GM12878 (cell line): ENCODE results near the gene TIMM22. TPM values are rescaled to one million over a fixed set of nuclear protein-coding genes. Genes with fewer than 3 reads are reported as not detected.

Source experiments
- ATAC-seq: fragments of 200-7000 bp; cut with Tn5 transposase; 3 replicates; pipeline ENCODE4 v1.9.1; 2020; ENCODE audit warnings: mild to moderate bottlenecking, moderate library complexity
- BruUV-seq: library from RNA; stranded (reverse); fragments of 400-500 nt; replicated peaks from 2 replicates; lab custom pipeline; 2021; lab: Mats Ljungman, UMichigan
- CTCF ChIA-PET: fragments of 300-600 bp; sonication (Branson Sonifier 250); formaldehyde crosslinking; extraction: SDS; loops from one replicate; lab custom pipeline; 2021; ENCODE audit warnings: inconsistent platforms; lab: Yijun Ruan, JAX
- POLR2A ChIA-PET: fragments of 350-600 bp; formaldehyde crosslinking; extraction: SDS; loops from one replicate; lab custom pipeline; 2021; ENCODE audit warnings: inconsistent platforms; lab: Charles Lee
- RAD21 ChIA-PET: fragments of 300-600 bp; sonication (Branson Sonifier 250); formaldehyde crosslinking; loops from one replicate; lab custom pipeline; 2023; ENCODE audit warnings: antibody characterized with exemption; ENCODE audit not compliant: unreplicated experiment; lab: Charles Lee
- SMC1A ChIA-PET: fragments of 300-600 bp; sonication (Branson Sonifier 250); formaldehyde crosslinking; loops from one replicate; lab custom pipeline; 2023; ENCODE audit not compliant: unreplicated experiment, uncharacterized antibody; lab: Charles Lee
- DNase-seq: peaks from one replicate; pipeline ENCODE4 v3.0.0-alpha.2; 2011; ENCODE audit warnings: low read depth, low spot score
- FAIRE-seq: peaks from 3 replicates; lab custom pipeline; 2011; peaks lifted over from hg19 to GRCh38; lab: Jason Lieb, UNC
- H2AFZ ChIP-seq: 2 replicates; pipeline ENCODE4 v1.6.0; 2011; ENCODE audit warnings: low read depth, low read length, control low read depth; ENCODE audit not compliant: control insufficient read depth
- H3K27ac ChIP-seq: 2 replicates; pipeline ENCODE4 v1.5.1; 2011; ENCODE audit warnings: control low read depth; ENCODE audit not compliant: control insufficient read depth, insufficient read depth
- H3K27me3 ChIP-seq, 2 experiments: replicated peaks in 1 of 2; 2 replicates each; pipeline versions ENCODE4 v1.6.0 to v1.6.1; 2011; ENCODE audit warnings: low read length in 1 of 2; ENCODE audit not compliant: control insufficient read depth in 2 of 2, insufficient read depth in 2 of 2
- H3K36me3 ChIP-seq, 2 experiments: 2 replicates each; pipeline ENCODE4 v1.5.1; 2011; ENCODE audit warnings: low read length in 1 of 2; ENCODE audit not compliant: control insufficient read depth in 2 of 2, insufficient read depth in 2 of 2
- H3K4me1 ChIP-seq: 2 replicates; pipeline ENCODE4 v1.6.1; 2011; ENCODE audit warnings: mild to moderate bottlenecking, low read length, moderate library complexity, mixed read lengths; ENCODE audit not compliant: control insufficient read depth, insufficient read depth
- H3K4me2 ChIP-seq: 2 replicates; pipeline ENCODE4 v1.6.0; 2011; ENCODE audit warnings: control low read depth; ENCODE audit not compliant: control insufficient read depth, insufficient read depth
- H3K4me3 ChIP-seq: fragments of 200-600 bp; sonication (generic); 2 replicates; pipeline ENCODE4 v1.5.1; 2016
- H3K79me2 ChIP-seq: 2 replicates; pipeline ENCODE4 v1.6.0; 2011; ENCODE audit warnings: low read length; ENCODE audit not compliant: control insufficient read depth, insufficient read depth
- H3K9ac ChIP-seq: 2 replicates; pipeline ENCODE4 v1.8.0; 2011; ENCODE audit warnings: low read length, control low read depth, mixed read lengths; ENCODE audit not compliant: control insufficient read depth, insufficient read depth
- H3K9me3 ChIP-seq: replicated peaks from 3 replicates; pipeline ENCODE4 v1.5.1; 2011; ENCODE audit warnings: mild to moderate bottlenecking, low read length; ENCODE audit not compliant: control insufficient read depth, insufficient read depth
- H4K20me1 ChIP-seq: 2 replicates; pipeline ENCODE4 v1.6.0; 2011; ENCODE audit not compliant: control insufficient read depth, insufficient read depth
- ESRRA ChIP-seq: IDR thresholded peaks from 2 replicates; pipeline ENCODE4 v1.6.1; 2012; ENCODE audit warnings: mild to moderate bottlenecking, low read length, improper control_type of control experiment
- FOS ChIP-seq: IDR thresholded peaks from 3 replicates; pipeline ENCODE4 v1.6.1; 2011; ENCODE audit warnings: borderline replicate concordance; ENCODE audit not compliant: insufficient read length; ENCODE audit errors: extremely low read depth
- FOXM1 ChIP-seq: IDR thresholded peaks from 2 replicates; pipeline ENCODE4 v1.6.1; 2012; ENCODE audit warnings: low read depth, mild to moderate bottlenecking, inconsistent platforms, low read length, moderate library complexity
- HDAC6 ChIP-seq: fragments of 200-600 bp; sonication (generic); IDR thresholded peaks from one replicate; pipeline ENCODE4 v1.8.0; 2017; ENCODE audit warnings: antibody characterized with exemption; ENCODE audit not compliant: unreplicated experiment
- KAT2A ChIP-seq: conservative IDR thresholded peaks from 2 replicates; pipeline ENCODE4 v1.6.1; 2011; ENCODE audit warnings: low read depth, low read length; ENCODE audit not compliant: control insufficient read depth
- MEF2A ChIP-seq: IDR thresholded peaks from 2 replicates; pipeline ENCODE4 v1.6.1; 2011; ENCODE audit warnings: low read depth, mild to moderate bottlenecking, low read length, moderate library complexity; ENCODE audit not compliant: insufficient read depth
- PAX8 ChIP-seq: fragments of 450-650 bp; IDR thresholded peaks from 2 replicates; pipeline ENCODE4 v1.6.1; 2017; ENCODE audit warnings: mild to moderate bottlenecking, moderate library complexity
- RAD21 ChIP-seq: IDR thresholded peaks from 2 replicates; pipeline ENCODE4 v1.6.1; 2011; ENCODE audit warnings: mild to moderate bottlenecking, low read depth, low read length, moderate library complexity; ENCODE audit not compliant: insufficient read depth
- RB1 ChIP-seq: fragments of 450-650 bp; formaldehyde crosslinking; IDR thresholded peaks from 2 replicates; pipeline ENCODE4 v1.6.1; 2017; ENCODE audit warnings: mild to moderate bottlenecking, borderline replicate concordance
- RUNX3 ChIP-seq: IDR thresholded peaks from 2 replicates; pipeline ENCODE4 v1.6.1; 2012; ENCODE audit warnings: low read length, inconsistent platforms
- SMAD1 ChIP-seq: fragments of 450-650 bp; IDR thresholded peaks from 2 replicates; pipeline ENCODE4 v1.6.1; 2018; ENCODE audit warnings: mild to moderate bottlenecking, low read depth; ENCODE audit not compliant: partially characterized antibody
- SMC3 ChIP-seq: IDR thresholded peaks from 2 replicates; pipeline ENCODE4 v1.6.1; 2011; ENCODE audit warnings: low read length, improper control_type of control experiment, borderline replicate concordance
- WGBS: methylation state at CpG from one replicate; pipeline ENCODE4 v1.1.6; 2016; ENCODE audit warnings: low lambda C conversion rate; ENCODE audit not compliant: insufficient replicate concordance, insufficient coverage; ENCODE audit errors: missing lambda C conversion rate; 5-methylcytosine and 5-hydroxymethylcytosine counted together
- in situ Hi-C: fragments of 300-500 bp; cut with MboI; formaldehyde crosslinking; loops from 9 replicates; pipeline ENCODE4 v1.14.3; 2018; ENCODE audit warnings: mixed read lengths
- intact Hi-C: fragments of 100-400 bp; cut with micrococcal nuclease; formaldehyde crosslinking; loops from one replicate; pipeline ENCODE4 v1.14.2; 2022; ENCODE audit not compliant: unreplicated experiment
- polyA plus RNA-seq, 11 experiments: library from polyadenylated mRNA; depleted of rRNA in 4 of 11; unstranded in 6 of 11; stranded (reverse) in 5 of 11; fragments of >200 nt; fragmentation: Nextera tagmentation in 4 of 11; fragmentation: Illumina TruSeq in 1 of 11; extraction: Ambion mirVana in 4 of 11; extraction: Trizol in 1 of 11; gene quantifications; 1 replicate in 1 of 11; 2 replicates in 10 of 11; pipeline versions ENCODE4 v1.2.1 to v1.2.3, GENCODE V29; 2011 to 2016; ENCODE audit warnings: inconsistent platforms in 2 of 11, missing spikeins in 2 of 11, low read depth in 1 of 11
- total RNA-seq, 4 experiments: library from RNA; depleted of rRNA in 3 of 4; stranded (reverse); fragments of >200 nt in 3 of 4; fragmentation: Illumina TruSeq in 1 of 4; extraction: Trizol in 1 of 4; gene quantifications; 2 replicates each; pipeline versions ENCODE4 v1.2.1 to v1.2.3, GENCODE V29; 2013 to 2021
- TF ChIP-seq, protein P1 (sequence below): fragments of 450-650 bp; IDR thresholded peaks from 2 replicates; pipeline ENCODE4 v1.6.1; 2018; ENCODE audit warnings: mild to moderate bottlenecking, low read depth, moderate library complexity; ENCODE audit not compliant: partially characterized antibody
- TF ChIP-seq, protein P2 (sequence below): fragments of 450-650 bp; IDR thresholded peaks from 2 replicates; pipeline ENCODE4 v1.6.1; 2017; ENCODE audit warnings: mild to moderate bottlenecking

TIMM22 gene
- total and polyA plus RNA-seq, 10 of the 15 experiments (the other 5 are each of a cell fraction or from before 2014, with no cell fraction given): 4.4 to 25.0 (median 10.6) TPM

DNA sequence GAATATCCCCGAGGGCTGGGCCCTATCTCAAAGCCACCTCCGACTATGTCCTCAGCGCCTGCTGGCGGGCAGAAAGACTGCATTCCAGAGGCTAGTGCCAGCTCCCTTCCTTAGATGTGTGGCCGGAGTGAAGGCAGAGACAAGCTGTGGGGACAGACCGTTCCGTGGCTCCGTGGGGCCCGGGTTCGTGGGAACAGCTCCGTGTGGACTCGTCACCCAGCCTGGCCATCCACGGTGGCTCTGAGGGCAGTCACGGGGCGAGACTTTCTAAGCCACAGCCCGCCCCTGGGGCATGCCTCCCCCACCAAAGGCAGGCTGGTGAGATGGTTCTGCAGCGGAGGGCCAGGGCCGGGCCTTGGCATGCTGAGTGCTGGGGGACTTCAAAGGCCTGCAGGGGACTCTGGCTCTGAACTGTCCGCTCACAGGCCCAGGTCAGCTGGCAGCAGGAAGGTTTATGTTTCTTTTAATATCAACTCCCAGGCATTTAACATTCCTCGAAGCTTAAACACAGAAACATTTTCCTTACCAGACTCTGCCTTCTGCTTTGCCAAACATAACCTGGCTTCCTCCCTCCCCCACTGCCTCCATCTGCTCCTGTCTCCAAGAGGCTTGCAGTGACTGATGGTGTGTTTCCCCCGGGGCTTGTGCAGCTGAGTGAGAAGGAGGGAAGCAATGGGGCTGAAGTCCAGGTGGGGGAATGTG lies 50.4 kb downstream of the TIMM22 start:
- ChIA-PET CTCF (no interaction called here), POLR2A (no interaction called here), RAD21 (no interaction called here), SMC1A (no interaction called here)
- no peak overlapping the region for H3K4me2 ChIP-seq
- 93% methylated on average over 21 of the region's 21 CpGs for WGBS
- no peaks in the 10 kb centered on the region for H3K79me2 ChIP-seq
- H3K4me1 ChIP-seq: no peaks in the 10 kb centered on the region
- H3K9ac ChIP-seq: no peak overlapping the region
- FAIRE-seq (no peak), ATAC-seq (no peak), DNase-seq (no peak)
- no peaks in the 10 kb centered on the region for H3K27me3 ChIP-seq
- in situ Hi-C loops: no loop called here
- H3K27ac ChIP-seq: no peak overlapping the region
- TF ChIP-seq PAX8 (no peak), FOXM1 (no peak), HDAC6 (no peak), ESRRA (no peak), RUNX3 (no peak), SMAD1 (no peak), MEF2A (no peak), FOS (no peak), KAT2A (no peak), RB1 (no peak), RAD21 (no peak), SMC3 (no peak)
- TF ChIP-seq, protein P1, sequence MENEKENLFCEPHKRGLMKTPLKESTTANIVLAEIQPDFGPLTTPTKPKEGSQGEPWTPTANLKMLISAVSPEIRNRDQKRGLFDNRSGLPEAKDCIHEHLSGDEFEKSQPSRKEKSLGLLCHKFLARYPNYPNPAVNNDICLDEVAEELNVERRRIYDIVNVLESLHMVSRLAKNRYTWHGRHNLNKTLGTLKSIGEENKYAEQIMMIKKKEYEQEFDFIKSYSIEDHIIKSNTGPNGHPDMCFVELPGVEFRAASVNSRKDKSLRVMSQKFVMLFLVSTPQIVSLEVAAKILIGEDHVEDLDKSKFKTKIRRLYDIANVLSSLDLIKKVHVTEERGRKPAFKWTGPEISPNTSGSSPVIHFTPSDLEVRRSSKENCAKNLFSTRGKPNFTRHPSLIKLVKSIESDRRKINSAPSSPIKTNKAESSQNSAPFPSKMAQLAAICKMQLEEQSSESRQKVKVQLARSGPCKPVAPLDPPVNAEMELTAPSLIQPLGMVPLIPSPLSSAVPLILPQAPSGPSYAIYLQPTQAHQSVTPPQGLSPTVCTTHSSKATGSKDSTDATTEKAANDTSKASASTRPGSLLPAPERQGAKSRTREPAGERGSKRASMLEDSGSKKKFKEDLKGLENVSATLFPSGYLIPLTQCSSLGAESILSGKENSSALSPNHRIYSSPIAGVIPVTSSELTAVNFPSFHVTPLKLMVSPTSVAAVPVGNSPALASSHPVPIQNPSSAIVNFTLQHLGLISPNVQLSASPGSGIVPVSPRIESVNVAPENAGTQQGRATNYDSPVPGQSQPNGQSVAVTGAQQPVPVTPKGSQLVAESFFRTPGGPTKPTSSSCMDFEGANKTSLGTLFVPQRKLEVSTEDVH: no peak
- TF ChIP-seq, protein P2, sequence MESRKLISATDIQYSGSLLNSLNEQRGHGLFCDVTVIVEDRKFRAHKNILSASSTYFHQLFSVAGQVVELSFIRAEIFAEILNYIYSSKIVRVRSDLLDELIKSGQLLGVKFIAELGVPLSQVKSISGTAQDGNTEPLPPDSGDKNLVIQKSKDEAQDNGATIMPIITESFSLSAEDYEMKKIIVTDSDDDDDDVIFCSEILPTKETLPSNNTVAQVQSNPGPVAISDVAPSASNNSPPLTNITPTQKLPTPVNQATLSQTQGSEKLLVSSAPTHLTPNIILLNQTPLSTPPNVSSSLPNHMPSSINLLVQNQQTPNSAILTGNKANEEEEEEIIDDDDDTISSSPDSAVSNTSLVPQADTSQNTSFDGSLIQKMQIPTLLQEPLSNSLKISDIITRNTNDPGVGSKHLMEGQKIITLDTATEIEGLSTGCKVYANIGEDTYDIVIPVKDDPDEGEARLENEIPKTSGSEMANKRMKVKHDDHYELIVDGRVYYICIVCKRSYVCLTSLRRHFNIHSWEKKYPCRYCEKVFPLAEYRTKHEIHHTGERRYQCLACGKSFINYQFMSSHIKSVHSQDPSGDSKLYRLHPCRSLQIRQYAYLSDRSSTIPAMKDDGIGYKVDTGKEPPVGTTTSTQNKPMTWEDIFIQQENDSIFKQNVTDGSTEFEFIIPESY: no peak
- no TSS peak for BruUV-seq
- H3K9me3 ChIP-seq: no peaks in the 10 kb centered on the region
- no peak overlapping the region for H2AFZ ChIP-seq
- peaks cover 0 to 9% of the 10 kb centered on the region in 2 experiments; a peak in 3 of 4 replicates for H3K36me3 ChIP-seq
- intact Hi-C loops: no loop called here
- H3K4me3 ChIP-seq: no peak overlapping the region
- no peaks in the 10 kb centered on the region; the same call in 1 of the 2 replicates for H4K20me1 ChIP-seq
